HEK293T (cell line): ENCODE results near the gene TIMMDC1.

Experiments used
- CTCF ChIA-PET: fragments of 350-600 bp; formaldehyde crosslinking; extraction: SDS; loops from one replicate; lab custom pipeline; 2021; ENCODE audit warnings: antibody characterized with exemption, inconsistent platforms; lab: Yijun Ruan, JAX
- POLR2A ChIA-PET: fragments of 350-600 bp; formaldehyde crosslinking; extraction: SDS; loops from one replicate; lab custom pipeline; 2020; ENCODE audit warnings: antibody characterized with exemption, inconsistent platforms; lab: Yijun Ruan, JAX
- DNase-seq: peaks from one replicate; pipeline ENCODE4 v3.0.0; 2012; ENCODE audit warnings: mixed read lengths; ENCODE audit errors: extremely low spot score
- ARNT ChIP-seq: fragments of 450-650 bp; IDR thresholded peaks from 2 replicates; pipeline ENCODE4 v1.6.1; 2017; ENCODE audit warnings: mild to moderate bottlenecking
- BHLHE40 ChIP-seq: fragments of 450-650 bp; IDR thresholded peaks from 2 replicates; pipeline ENCODE4 v1.6.1; 2016; ENCODE audit warnings: mild to moderate bottlenecking, moderate library complexity, borderline replicate concordance
- CTBP1 ChIP-seq: fragments of 450-650 bp; IDR thresholded peaks from 2 replicates; pipeline ENCODE4 v1.6.1; 2016; ENCODE audit warnings: borderline replicate concordance
- ELF4 ChIP-seq: fragments of 450-650 bp; IDR thresholded peaks from 2 replicates; pipeline ENCODE4 v1.6.1; 2017; ENCODE audit warnings: antibody characterized with exemption
- FOXA1 ChIP-seq: fragments of 450-650 bp; IDR thresholded peaks from 2 replicates; pipeline ENCODE4 v1.6.1; 2016; ENCODE audit warnings: mild to moderate bottlenecking
- FOXK2 ChIP-seq: fragments of 450-650 bp; IDR thresholded peaks from 2 replicates; pipeline ENCODE4 v1.6.1; 2016; ENCODE audit warnings: mild to moderate bottlenecking
- FOXM1 ChIP-seq: fragments of 450-650 bp; IDR thresholded peaks from 2 replicates; pipeline ENCODE4 v1.6.1; 2017; ENCODE audit warnings: mild to moderate bottlenecking, borderline replicate concordance
- HDGF ChIP-seq: fragments of 450-650 bp; IDR thresholded peaks from 2 replicates; pipeline ENCODE4 v1.6.1; 2017; ENCODE audit warnings: antibody characterized with exemption, borderline replicate concordance
- L3MBTL2 ChIP-seq: fragments of 450-650 bp; conservative IDR thresholded peaks from 2 replicates; pipeline ENCODE4 v1.6.1; 2016; ENCODE audit warnings: mild to moderate bottlenecking
- LEF1 ChIP-seq: fragments of 450-650 bp; IDR thresholded peaks from 2 replicates; pipeline ENCODE4 v1.6.1; 2017; ENCODE audit warnings: mild to moderate bottlenecking, borderline replicate concordance
- NFRKB ChIP-seq: fragments of 450-650 bp; IDR thresholded peaks from 2 replicates; pipeline ENCODE4 v1.6.1; 2016; ENCODE audit warnings: mild to moderate bottlenecking, moderate library complexity
- SP1 ChIP-seq: fragments of 450-650 bp; IDR thresholded peaks from 2 replicates; pipeline ENCODE4 v1.6.1; 2017
- SUZ12 ChIP-seq: fragments of 450-650 bp; IDR thresholded peaks from 2 replicates; pipeline ENCODE4 v1.6.1; 2016; ENCODE audit warnings: mild to moderate bottlenecking
- TARDBP ChIP-seq: fragments of 450-650 bp; IDR thresholded peaks from 2 replicates; pipeline ENCODE4 v1.6.1; 2016
- ZNF384 ChIP-seq: fragments of 450-650 bp; IDR thresholded peaks from 2 replicates; pipeline ENCODE4 v1.6.1; 2016
- TF ChIP-seq, protein P1 (sequence below): fragments of 450-650 bp; IDR thresholded peaks from 2 replicates; pipeline ENCODE4 v1.6.1; 2016

Gene TIMMDC1

DNA sequence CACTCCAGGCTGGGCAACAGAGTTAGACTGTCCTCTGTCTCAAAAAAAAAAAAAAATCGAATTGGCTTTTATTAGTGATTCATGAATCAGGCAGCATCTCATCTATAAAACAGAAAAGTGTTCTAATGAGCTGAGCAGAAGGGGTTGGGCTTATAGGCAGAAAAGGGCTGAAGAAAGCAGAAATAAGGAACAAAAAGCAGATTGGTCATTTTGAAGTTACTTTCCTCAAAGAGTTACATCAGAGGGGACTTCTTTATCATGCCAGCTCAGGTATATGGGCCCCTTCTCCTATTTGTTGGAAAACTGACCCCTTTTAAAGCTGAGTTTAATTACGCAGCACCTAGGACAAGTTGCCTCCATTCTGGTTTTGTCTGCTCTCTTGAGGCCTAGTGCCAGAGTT is 30.3 kb upstream of the TIMMDC1 start:
- no peak for TF ChIP-seq ZNF384
- no peak for TF ChIP-seq SP1
- no peak for TF ChIP-seq NFRKB
- TF ChIP-seq FOXM1, result no peak
- TF ChIP-seq CTBP1, result no peak
- TF ChIP-seq, protein P1, sequence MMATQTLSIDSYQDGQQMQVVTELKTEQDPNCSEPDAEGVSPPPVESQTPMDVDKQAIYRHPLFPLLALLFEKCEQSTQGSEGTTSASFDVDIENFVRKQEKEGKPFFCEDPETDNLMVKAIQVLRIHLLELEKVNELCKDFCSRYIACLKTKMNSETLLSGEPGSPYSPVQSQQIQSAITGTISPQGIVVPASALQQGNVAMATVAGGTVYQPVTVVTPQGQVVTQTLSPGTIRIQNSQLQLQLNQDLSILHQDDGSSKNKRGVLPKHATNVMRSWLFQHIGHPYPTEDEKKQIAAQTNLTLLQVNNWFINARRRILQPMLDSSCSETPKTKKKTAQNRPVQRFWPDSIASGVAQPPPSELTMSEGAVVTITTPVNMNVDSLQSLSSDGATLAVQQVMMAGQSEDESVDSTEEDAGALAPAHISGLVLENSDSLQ, result no peak
- TF ChIP-seq BHLHE40, result no peak
- DNase-seq, result no peak
- ChIA-PET CTCF (no interaction called here), POLR2A (interaction anchor here (0.6 to 1.7 kb wide), 3 partner anchors 30 to 1132 kb away, joined by 3 to 13 read pairs (median 4); partner anchors contain the start of gene TIMMDC1)

DNA sequence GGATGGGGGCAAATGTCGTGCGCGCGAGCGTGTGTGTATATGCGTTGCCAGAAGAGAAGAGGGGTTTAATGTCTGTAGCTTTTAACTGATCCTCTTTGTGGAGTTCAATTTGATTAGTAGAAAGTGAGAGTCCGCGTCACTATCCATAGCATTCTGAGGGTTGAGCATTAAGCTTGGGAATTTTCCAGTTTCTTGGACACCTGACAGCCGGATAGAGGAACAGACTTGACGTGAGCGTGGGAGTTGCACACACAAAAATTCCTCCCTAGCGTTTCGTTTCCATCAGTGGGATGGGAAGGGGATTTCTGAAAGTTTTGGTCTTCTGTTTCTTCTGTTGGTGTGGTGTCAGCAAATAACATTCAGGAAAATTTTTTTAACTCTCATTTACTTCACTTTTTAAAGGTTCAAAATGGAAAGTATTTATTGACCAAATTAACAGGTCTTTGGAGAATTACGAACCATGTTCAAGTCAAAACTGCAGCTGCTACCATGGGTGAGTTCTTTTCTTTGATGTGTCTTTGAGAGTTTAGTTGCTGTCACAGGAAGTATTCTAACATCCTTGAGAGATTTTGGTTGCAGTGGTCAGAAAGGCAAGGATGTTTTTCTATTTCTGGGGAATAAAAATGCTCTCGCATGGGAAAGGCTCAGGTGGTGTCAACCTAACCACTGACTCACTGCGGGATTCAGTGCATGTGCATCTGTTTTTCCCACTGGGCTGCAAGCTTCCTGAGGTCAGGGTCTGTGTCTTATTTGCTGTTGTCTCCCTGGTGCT is 28.7 kb upstream of the TIMMDC1 start:
- POLR2A ChIA-PET, result interaction anchor here (1.5 to 1.7 kb wide), 2 partner anchors 29 to 207 kb away, joined by 4 to 13 read pairs; partner anchors contain the start of genes COX17 and TIMMDC1
- TF ChIP-seq HDGF (no peak), FOXK2 (no peak), LEF1 (no peak), ELF4 (no peak)
- CTCF ChIA-PET, result no interaction called here
- no peak for DNase-seq

DNA sequence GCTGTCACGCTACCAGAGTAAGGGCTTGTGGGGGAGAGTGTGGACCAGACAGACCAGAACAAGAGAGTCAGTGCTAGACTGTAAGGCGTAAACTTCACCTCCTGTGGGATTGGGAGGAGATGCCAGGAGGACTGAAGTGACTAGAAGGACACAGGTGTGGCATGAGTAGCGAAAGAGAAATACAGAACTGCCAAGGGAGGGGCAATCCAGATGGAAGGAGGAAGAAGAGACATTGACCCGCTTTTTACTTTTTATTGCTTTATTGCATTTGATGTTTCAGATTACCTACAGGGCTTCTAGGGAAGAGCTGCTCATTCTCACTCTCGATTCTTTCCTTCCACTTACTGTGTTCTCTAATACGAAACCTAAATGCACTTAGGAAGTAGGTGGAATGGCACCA is 27.5 kb upstream of the TIMMDC1 start:
- TF ChIP-seq NFRKB, result no peak
- TF ChIP-seq TARDBP, result no peak
- TF ChIP-seq, protein P1, result no peak
- TF ChIP-seq BHLHE40, result no peak
- TF ChIP-seq ARNT, result no peak
- no peak for TF ChIP-seq ZNF384
- TF ChIP-seq HDGF, result no peak
- TF ChIP-seq ELF4, result no peak
- no peak for TF ChIP-seq SUZ12
- TF ChIP-seq FOXK2, result no peak
- POLR2A ChIA-PET, result interaction anchor here (1.4 kb wide), 1 partner anchor 27 kb away, joined by 3 read pairs; the partner anchor contains the start of gene TIMMDC1
- no peak for DNase-seq
- CTCF ChIA-PET, result no interaction called here

DNA sequence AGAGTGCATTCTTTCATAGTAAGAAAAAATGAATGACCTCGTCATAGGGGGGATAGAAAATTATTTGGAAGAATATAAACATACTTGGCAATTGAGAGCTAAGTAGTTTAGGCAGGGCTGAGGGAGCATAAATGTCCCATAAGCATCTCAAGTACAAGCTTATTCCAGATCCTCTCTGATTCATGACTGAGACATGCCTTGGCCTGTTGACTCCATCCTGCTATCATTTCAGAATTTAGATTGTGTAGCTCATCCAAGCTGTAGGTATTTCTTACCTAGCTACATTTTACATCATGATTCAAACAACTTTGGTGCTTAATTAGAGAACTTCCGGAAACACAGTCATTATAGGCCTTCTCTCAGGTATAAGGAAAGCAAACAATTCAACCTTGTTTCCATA is 17.3 kb upstream of the TIMMDC1 start:
- POLR2A ChIA-PET, result interaction anchor here (1.6 kb wide), 1 partner anchor 17 kb away, joined by 4 read pairs; the partner anchor contains the start of gene TMEM39A
- CTCF ChIA-PET, result no interaction called here
- no peak for DNase-seq
- TF ChIP-seq SP1, result no peak
- TF ChIP-seq ARNT, result no peak
- TF ChIP-seq, protein P1, result no peak
- TF ChIP-seq LEF1, result no peak
- no peak for TF ChIP-seq FOXK2
- TF ChIP-seq ZNF384, result no peak
- TF ChIP-seq NFRKB, result no peak
- TF ChIP-seq BHLHE40, result no peak
- no peak for TF ChIP-seq ELF4
- no peak for TF ChIP-seq SUZ12
- TF ChIP-seq FOXA1, result no peak
- TF ChIP-seq FOXM1, result no peak
- no peak for TF ChIP-seq CTBP1
- no peak for TF ChIP-seq HDGF
- TF ChIP-seq L3MBTL2, result no peak
- TF ChIP-seq TARDBP, result no peak

DNA sequence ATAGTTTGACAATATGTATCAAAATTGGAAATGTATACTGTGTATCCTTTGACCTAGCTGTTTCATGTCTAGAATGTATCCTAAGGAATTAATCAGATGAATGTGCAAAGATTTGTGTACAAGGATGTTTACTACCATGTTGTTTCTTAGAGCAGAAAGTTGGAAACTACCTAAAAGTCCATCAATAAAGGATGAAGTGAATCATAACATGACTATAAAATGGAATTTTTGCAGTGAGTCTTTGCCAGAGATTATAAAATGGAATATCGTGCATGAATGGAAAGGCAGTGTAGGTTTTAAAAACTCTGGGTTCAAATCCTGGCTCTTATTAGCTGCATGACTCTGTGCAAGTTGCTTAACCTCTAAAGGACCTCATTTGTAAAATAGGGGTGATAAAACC is 15.2 kb upstream of the TIMMDC1 start:
- ChIA-PET CTCF (no interaction called here), POLR2A (interaction anchor here (0.9 kb wide), 1 partner anchor 15 kb away, joined by 3 read pairs; no protein-coding TSS in a partner anchor)
- DNase-seq, result no peak
- TF ChIP-seq BHLHE40 (no peak), LEF1 (no peak), CTBP1 (no peak), TARDBP (no peak)
- TF ChIP-seq, protein P1, result no peak

DNA sequence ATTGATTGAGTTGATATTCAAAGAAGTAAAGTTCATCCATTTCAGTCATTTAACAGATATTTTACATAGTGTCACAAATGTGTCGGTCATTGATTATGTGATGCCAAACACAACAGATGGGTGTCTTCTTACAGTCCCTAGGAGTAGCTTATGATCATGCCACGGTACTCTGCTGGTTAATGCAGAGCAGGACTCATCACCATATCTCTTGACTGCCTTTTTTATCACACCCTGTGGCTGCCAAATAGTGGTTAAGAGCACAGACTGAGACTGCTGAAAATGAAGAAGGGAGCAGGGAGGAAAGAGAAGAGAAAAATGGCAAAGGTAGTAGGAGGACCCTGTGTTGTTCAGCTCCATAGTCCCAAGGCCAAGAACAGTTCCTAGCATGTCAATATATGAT is 12.8 kb upstream of the TIMMDC1 start:
- no peak for DNase-seq
- ChIA-PET CTCF (no interaction called here), POLR2A (interaction anchor here (1.2 kb wide), 1 partner anchor 13 kb away, joined by 4 read pairs; the partner anchor contains the start of gene TIMMDC1)
- TF ChIP-seq CTBP1 (no peak), FOXM1 (no peak), ELF4 (no peak)
